Stimulated activated CD8-positive, alpha-beta memory T cell treated with anti-CD3 and anti-CD28 coated beads, Interleukin-2, amount 100 ng/mL, for 1 hour (primary cell): ENCODE results near the gene LYPD4.
"Not testable (repeated sequence)": the region's sequence is repeated elsewhere in the genome, so short reads cannot be mapped to it uniquely, and the experiment has no call there.

Experiments used
- DNase-seq, 2 donors: peaks; one replicate each; pipeline ENCODE4 v3.0.0-alpha.2; 2020; ENCODE audit warnings: low read depth in 2 of 2

The LYPD4 gene

GRCh38 chr19:41799444-41800000 lies 45.0 kb downstream of the LYPD4 start:
- DNase-seq = no peak

- no peak for DNase-seq
Measured at GRCh38 chr19:41796901-41797300, 47.6 kb downstream of the LYPD4 start.

- no peak for DNase-seq
Measured at GRCh38 chr19:41796362-41796761, 48.1 kb downstream of the LYPD4 start, which contains the start of gene CEACAM3. Gene CEACAM3 (plus strand): TSS chr19:41796587. CDS start chr19:41796678, 91 bp downstream.

GRCh38 chr19:41795031-41795461 lies 49.4 kb downstream of the LYPD4 start:
- peak; percentile 16 to 27 for DNase-seq

GRCh38 chr19:41793414-41793727 lies 51.1 kb downstream of the LYPD4 start:
- DNase-seq = no peak

GRCh38 chr19:41792513-41793413 lies 51.7 kb downstream of the LYPD4 start:
- DNase-seq = peak; percentile 15 to 24

- DNase-seq = not testable (repeated sequence)
Measured at GRCh38 chr19:41789053-41789452, 55.4 kb downstream of the LYPD4 start.

GRCh38 chr19:41788518-41788917 lies 56.0 kb downstream of the LYPD4 start:
- DNase-seq = not testable (repeated sequence)
